ENCODE measurements around the gene LSM5. TPM values are rescaled to one million over a fixed set of nuclear protein-coding genes. Genes with fewer than 3 reads are reported as not detected.
"Not testable (repeated sequence)": the region's sequence is repeated elsewhere in the genome, so short reads cannot be mapped to it uniquely, and the experiment has no call there.

The LSM5 gene
- total RNA-seq, 2 donors from 2014 or later, result 69.0 to 111 TPM

DNA sequence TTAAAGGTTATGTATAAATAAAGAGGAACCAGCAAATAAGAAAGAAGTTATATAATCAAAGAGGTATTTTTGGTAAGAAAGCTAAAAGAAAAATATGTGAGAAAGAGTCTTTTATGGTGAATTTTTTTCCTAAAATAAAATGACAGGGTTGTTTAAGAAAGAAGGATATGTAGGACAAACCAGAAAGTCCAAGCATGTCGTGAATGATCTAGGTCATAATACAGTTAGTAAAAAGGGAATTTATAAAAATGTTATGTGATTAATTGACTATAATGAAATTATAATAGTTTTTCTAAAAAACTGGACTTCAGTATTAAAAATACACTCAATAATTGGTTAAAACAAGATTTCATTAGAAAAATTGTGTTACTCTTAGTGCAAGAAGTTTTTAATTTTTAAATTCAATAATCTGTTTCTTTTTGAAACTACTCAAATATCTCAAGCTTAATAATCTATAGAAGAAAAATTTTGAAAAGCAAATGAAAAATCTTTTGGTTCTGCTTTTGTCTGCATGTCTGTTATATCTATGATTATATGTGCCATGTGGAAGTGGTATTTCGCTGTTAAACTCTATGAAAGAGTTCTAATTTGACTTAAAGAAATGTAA lies 28.5 kb upstream of the LSM5 start:
- Mint-ChIP-seq H3K27me3 (no peaks in the 10 kb centered on the region), H3K9me3 (peaks cover 4% of the 10 kb centered on the region), H3K4me3 (no peak overlapping the region), H3K27ac (no peak overlapping the region), H3K4me1 (peaks cover 38% of the 10 kb centered on the region), H3K36me3 (ENCODE audit: low read depth) (peaks cover 66% of the 10 kb centered on the region)
- ATAC-seq (replicated peaks), result no peak

DNA sequence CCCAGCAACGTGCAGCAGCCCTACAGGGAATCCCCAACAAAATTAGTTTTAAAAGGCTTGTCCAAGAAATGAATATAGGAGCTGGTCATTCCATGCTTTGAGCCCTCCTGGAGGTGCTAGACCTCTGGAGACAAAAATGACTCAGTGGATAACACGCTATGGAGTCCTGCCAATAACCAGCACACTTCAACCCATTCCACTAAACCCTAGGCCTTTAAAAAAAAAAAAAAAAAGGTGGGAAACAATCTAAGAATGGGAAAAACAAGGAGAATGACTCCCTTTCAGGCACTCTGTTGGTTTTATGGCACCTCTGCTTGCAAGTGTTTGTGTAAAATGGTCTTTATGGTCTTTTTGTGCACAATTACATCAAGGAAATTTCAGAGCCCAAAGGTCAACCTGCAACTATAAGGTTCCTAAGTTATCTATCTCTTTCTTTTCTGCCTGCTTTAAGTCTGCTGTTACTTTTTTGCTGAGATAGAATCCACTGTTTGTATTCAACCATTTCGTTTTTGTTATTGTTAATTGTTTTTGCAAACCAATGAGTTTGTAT lies 26.4 kb upstream of the LSM5 start:
- H3K27ac Mint-ChIP-seq, result no peak overlapping the region
- no peak for ATAC-seq (replicated peaks)
- H3K4me1 Mint-ChIP-seq, result peaks cover 43% of the 10 kb centered on the region
- no peak overlapping the region for H3K4me3 Mint-ChIP-seq
- peaks cover 52% of the 10 kb centered on the region for H3K36me3 Mint-ChIP-seq (ENCODE audit: low read depth)
- peaks cover 4% of the 10 kb centered on the region for H3K9me3 Mint-ChIP-seq
- no peaks in the 10 kb centered on the region for H3K27me3 Mint-ChIP-seq

- Mint-ChIP-seq H3K36me3 (ENCODE audit: low read depth) (peaks cover 46% of the 10 kb centered on the region), H3K4me3 (peak overlapping the region; percentile 29), H3K27me3 (no peaks in the 10 kb centered on the region), H3K27ac (peak overlapping the region; percentile 52), H3K9me3 (peaks cover 4% of the 10 kb centered on the region), H3K4me1 (peaks cover 49% of the 10 kb centered on the region)
- peak; percentile 84 for ATAC-seq (replicated peaks)
Measured at GRCh38 chr7:32515890-32516550, 25.8 kb upstream of the LSM5 start.

DNA sequence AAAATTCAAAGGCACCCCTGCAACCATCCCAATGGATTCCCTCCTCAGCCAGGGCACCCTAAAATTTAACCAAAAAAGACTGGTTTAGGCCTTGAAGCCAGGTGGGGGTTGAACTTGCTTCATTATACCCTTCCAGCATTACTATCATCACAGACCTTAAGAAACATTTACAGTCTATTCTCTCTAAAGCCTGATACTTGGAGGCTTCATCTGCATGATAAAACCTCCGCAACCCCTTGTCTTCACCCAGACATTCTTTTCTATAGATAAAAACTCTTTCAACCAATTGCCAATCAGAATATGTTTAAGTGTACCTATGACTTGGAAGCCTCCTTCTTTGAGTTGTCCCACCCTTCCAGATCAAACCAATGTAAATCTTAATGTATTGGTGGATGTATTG lies 23.0 kb upstream of the LSM5 start:
- H3K27me3 Mint-ChIP-seq, result no peaks in the 10 kb centered on the region
- no peak for ATAC-seq (replicated peaks)
- no peaks in the 10 kb centered on the region for H3K9me3 Mint-ChIP-seq
- no peak overlapping the region for H3K27ac Mint-ChIP-seq
- no peak overlapping the region for H3K4me3 Mint-ChIP-seq
- H3K36me3 Mint-ChIP-seq (ENCODE audit: low read depth), result peaks cover 35% of the 10 kb centered on the region
- peaks cover 51% of the 10 kb centered on the region for H3K4me1 Mint-ChIP-seq

- ATAC-seq (replicated peaks), result no peak
- H3K36me3 Mint-ChIP-seq (ENCODE audit: low read depth), result peaks cover 36% of the 10 kb centered on the region
- H3K4me1 Mint-ChIP-seq, result peaks cover 58% of the 10 kb centered on the region
- H3K4me3 Mint-ChIP-seq, result no peak overlapping the region
- no peaks in the 10 kb centered on the region for H3K27me3 Mint-ChIP-seq
- peak overlapping the region; percentile 63 for H3K27ac Mint-ChIP-seq
- H3K9me3 Mint-ChIP-seq, result no peaks in the 10 kb centered on the region
Measured at GRCh38 chr7:32511791-32512190, 21.6 kb upstream of the LSM5 start.

DNA sequence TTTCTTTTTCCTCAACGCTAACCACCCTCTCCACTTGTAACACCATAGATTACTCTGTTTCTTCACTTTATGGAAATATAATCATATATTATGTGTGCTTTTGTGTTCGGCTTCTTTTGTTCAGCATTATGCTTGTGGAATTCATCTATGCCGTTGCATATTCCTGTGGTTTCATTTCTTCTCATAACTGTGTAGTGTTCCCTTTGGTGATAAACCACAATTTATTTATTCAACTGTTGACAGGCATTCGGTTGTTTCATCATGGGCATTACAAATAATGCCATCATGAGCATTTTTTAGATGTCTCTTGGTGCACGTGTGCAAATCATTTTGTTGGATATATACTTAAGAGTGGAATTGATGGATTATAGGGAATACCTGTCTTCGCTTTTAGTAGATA lies 17.2 kb upstream of the LSM5 start:
- H3K9me3 Mint-ChIP-seq, result no peaks in the 10 kb centered on the region
- H3K27ac Mint-ChIP-seq, result peak overlapping the region; percentile 90
- H3K4me1 Mint-ChIP-seq, result peaks cover 43% of the 10 kb centered on the region
- no peak for ATAC-seq (replicated peaks)
- H3K4me3 Mint-ChIP-seq, result no peak overlapping the region
- peaks cover 27% of the 10 kb centered on the region for H3K36me3 Mint-ChIP-seq (ENCODE audit: low read depth)
- no peaks in the 10 kb centered on the region for H3K27me3 Mint-ChIP-seq

- peak; percentile 94 for ATAC-seq (replicated peaks)
- peak overlapping the region; percentile 35 for H3K4me3 Mint-ChIP-seq
- no peaks in the 10 kb centered on the region for H3K9me3 Mint-ChIP-seq
- no peaks in the 10 kb centered on the region for H3K27me3 Mint-ChIP-seq
- peaks cover 30% of the 10 kb centered on the region for H3K36me3 Mint-ChIP-seq (ENCODE audit: low read depth)
- H3K4me1 Mint-ChIP-seq, result peaks cover 40% of the 10 kb centered on the region
- peak overlapping the region; percentile 90 for H3K27ac Mint-ChIP-seq
Measured at GRCh38 chr7:32506266-32507054, 16.3 kb upstream of the LSM5 start.

DNA sequence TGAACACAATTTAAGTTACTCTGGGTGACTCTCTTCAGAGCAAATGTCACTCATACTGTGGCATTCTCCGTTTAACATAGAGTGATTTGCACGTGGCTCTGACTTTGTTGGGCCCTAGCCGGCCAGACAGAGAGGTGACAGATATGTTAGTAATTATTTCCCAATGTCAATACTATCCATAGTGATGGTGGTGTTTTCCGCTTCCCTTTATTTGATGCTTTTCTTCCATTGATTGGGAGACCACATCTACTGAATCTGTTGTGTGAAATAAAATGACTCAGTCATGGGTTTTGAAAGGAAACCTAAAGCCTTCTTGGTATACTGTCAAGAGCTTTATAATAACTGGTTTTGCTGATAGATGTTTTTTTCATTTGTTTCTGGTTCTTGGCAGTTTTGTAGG lies 12.5 kb upstream of the LSM5 start:
- peak overlapping the region; percentile 79 for H3K27ac Mint-ChIP-seq
- no peaks in the 10 kb centered on the region for H3K27me3 Mint-ChIP-seq
- H3K36me3 Mint-ChIP-seq (ENCODE audit: low read depth), result peaks cover 47% of the 10 kb centered on the region
- no peaks in the 10 kb centered on the region for H3K9me3 Mint-ChIP-seq
- peaks cover 42% of the 10 kb centered on the region for H3K4me1 Mint-ChIP-seq
- peak overlapping the region; percentile 55 for H3K4me3 Mint-ChIP-seq
- peak; percentile 73 for ATAC-seq (replicated peaks)

DNA sequence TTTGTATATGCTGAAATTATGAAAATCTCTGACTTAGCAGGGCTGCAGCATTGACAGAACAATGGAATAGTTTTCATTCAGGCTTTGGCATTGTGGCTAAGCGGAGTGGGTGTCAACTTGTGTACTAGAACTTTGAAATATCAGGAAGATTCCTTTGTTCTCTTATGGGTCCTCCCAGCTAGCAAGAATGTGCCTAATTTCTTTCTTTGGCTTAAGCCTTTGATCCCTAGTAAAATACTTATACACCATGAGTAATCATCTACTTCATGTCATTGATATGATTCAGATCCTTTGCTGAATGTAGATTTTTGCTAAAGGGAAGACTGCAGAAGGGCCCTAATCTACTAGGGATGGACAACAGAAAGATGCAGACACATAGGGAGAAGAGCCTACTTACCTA lies 11.3 kb upstream of the LSM5 start:
- Mint-ChIP-seq H3K9me3 (no peaks in the 10 kb centered on the region), H3K36me3 (ENCODE audit: low read depth) (peaks cover 49% of the 10 kb centered on the region), H3K4me3 (peak overlapping the region; percentile 47), H3K27me3 (no peaks in the 10 kb centered on the region), H3K27ac (peak overlapping the region; percentile 83), H3K4me1 (peaks cover 33% of the 10 kb centered on the region)
- ATAC-seq (replicated peaks), result peak; percentile 24

DNA sequence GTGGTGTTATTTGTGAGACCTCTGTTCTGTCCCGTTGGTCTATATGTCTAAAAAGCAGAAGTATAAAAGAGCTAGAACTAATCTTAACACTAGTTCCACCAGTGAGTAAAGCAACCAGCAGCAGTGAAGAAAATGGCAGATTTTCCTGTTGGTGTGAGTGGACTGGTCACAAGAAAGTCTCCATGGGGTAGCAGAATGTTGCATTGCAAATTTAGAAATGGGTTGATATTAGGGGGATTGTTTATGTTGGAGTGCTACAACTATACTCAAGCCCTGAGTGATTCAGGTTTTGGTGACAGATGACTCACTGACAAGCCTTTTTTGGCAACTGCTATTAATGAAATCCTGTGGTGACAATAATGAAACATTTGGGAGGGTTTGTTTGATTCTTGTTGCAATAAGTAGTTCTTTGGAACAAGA lies 10.8 kb upstream of the LSM5 start:
- Mint-ChIP-seq H3K9me3 (no peaks in the 10 kb centered on the region), H3K27ac (peak overlapping the region; percentile 83), H3K4me1 (peaks cover 28% of the 10 kb centered on the region), H3K27me3 (no peaks in the 10 kb centered on the region), H3K36me3 (ENCODE audit: low read depth) (peaks cover 49% of the 10 kb centered on the region), H3K4me3 (peak overlapping the region; percentile 47)
- peak; percentile 48 for ATAC-seq (replicated peaks)

DNA sequence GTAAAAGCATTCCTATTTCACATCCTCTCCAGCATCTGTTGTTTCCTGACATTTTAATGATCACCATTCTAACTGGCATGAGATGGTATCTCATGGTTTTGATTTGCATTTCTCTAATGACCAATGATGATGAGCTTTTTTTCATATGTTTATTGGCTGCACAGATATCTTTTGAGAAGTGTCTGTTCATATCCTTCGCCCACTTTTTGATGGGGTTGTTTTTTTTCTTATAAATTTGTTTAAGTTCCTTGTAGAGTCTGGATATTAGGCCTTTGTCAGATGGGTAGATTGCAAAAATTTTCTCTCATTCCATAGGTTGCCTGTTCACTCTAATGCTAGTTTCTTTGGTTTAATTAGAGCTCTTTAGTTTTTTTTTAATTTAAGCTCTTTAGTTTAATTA lies 10.0 kb upstream of the LSM5 start:
- H3K27me3 Mint-ChIP-seq; H3K27ac Mint-ChIP-seq; ATAC-seq (replicated peaks); H3K4me3 Mint-ChIP-seq; H3K9me3 Mint-ChIP-seq: not testable (repeated sequence)
- Mint-ChIP-seq H3K36me3 (ENCODE audit: low read depth) (peaks cover 57% of the 10 kb centered on the region), H3K4me1 (peaks cover 28% of the 10 kb centered on the region)

GRCh38 chr7:32499755-32500154 lies 9.6 kb upstream of the LSM5 start:
- not testable (repeated sequence) for ATAC-seq (replicated peaks); H3K27me3 Mint-ChIP-seq; H3K9me3 Mint-ChIP-seq; H3K27ac Mint-ChIP-seq
- H3K4me1 Mint-ChIP-seq, result peaks cover 28% of the 10 kb centered on the region
- peak overlapping the region; percentile 17 for H3K4me3 Mint-ChIP-seq
- peaks cover 57% of the 10 kb centered on the region for H3K36me3 Mint-ChIP-seq (ENCODE audit: low read depth)

GRCh38 chr7:32496052-32496813 lies 6.1 kb upstream of the LSM5 start:
- H3K4me3 Mint-ChIP-seq, result peak overlapping the region; percentile 91
- H3K27ac Mint-ChIP-seq, result peak overlapping the region; percentile 91
- no peak for ATAC-seq (replicated peaks)
- peaks cover 46% of the 10 kb centered on the region for H3K36me3 Mint-ChIP-seq (ENCODE audit: low read depth)
- H3K27me3 Mint-ChIP-seq, result no peaks in the 10 kb centered on the region
- H3K4me1 Mint-ChIP-seq, result peaks cover 14% of the 10 kb centered on the region
- no peaks in the 10 kb centered on the region for H3K9me3 Mint-ChIP-seq
